B cell (primary cell): ENCODE data around the gene PARVA. TPM values are rescaled to one million over a fixed set of nuclear protein-coding genes. Genes with fewer than 3 reads are reported as not detected.

ENCODE experiments used
- ATAC-seq: fragments of 200-7000 bp; cut with Tn5 transposase; one replicate; pipeline ENCODE4 v1.10.0; 2021; ENCODE audit warnings: low read depth, mild to moderate bottlenecking, moderate number of reproducible peaks, moderate library complexity
- CTCF ChIA-PET: fragments of 350-600 bp; sonication (Branson Sonifier 250); formaldehyde crosslinking; loops from one replicate; lab custom pipeline; 2021; ENCODE audit warnings: antibody characterized with exemption, inconsistent platforms; lab: Charles Lee
- POLR2A ChIA-PET: fragments of 350-600 bp; sonication (Branson Sonifier 250); formaldehyde crosslinking; loops from one replicate; lab custom pipeline; 2021; ENCODE audit warnings: antibody characterized with exemption; lab: Charles Lee
- DNase-seq: peaks from one replicate; pipeline ENCODE4 v3.0.0; 2013
- H2AFZ ChIP-seq: 2 replicates; pipeline ENCODE4 v1.6.1; 2012; ENCODE audit warnings: mild to moderate bottlenecking, low read depth, low read length; ENCODE audit not compliant: insufficient read depth, poor library complexity, severe bottlenecking
- H3K27ac ChIP-seq, 2 donors: 1 replicate in 1 of 2; 2 replicates in 1 of 2; pipeline ENCODE4 v1.5.1; 2012 to 2013; ENCODE audit warnings: low read length in 2 of 2, mild to moderate bottlenecking in 2 of 2, moderate library complexity in 1 of 2
- H3K27me3 ChIP-seq, 4 experiments: fragments of 200-600 bp in 1 of 4; sonication (generic) in 1 of 4; replicated peaks in 1 of 4; 1 replicate in 2 of 4; 2 replicates in 2 of 4; pipeline versions ENCODE4 v1.6.1 to v1.7.0; 2013 to 2016; ENCODE audit warnings: low read length in 3 of 4, mild to moderate bottlenecking in 2 of 4, mixed read lengths in 1 of 4, moderate library complexity in 1 of 4; ENCODE audit not compliant: insufficient read depth in 4 of 4, control insufficient read depth in 3 of 4; ENCODE audit errors: control extremely low read depth in 1 of 4
- H3K36me3 ChIP-seq, 2 experiments: replicated peaks in 1 of 2; 1 replicate in 1 of 2; 2 replicates in 1 of 2; pipeline versions ENCODE4 v1.6.1 to v1.7.1; 2013; ENCODE audit warnings: low read length in 1 of 2; ENCODE audit not compliant: insufficient read depth in 2 of 2, control insufficient read depth in 1 of 2; ENCODE audit errors: control extremely low read depth in 1 of 2, extremely low read depth in 1 of 2
- H3K4me1 ChIP-seq, 2 donors: fragments of 200-600 bp in 1 of 2; sonication (generic) in 1 of 2; 1 replicate in 1 of 2; 2 replicates in 1 of 2; pipeline versions ENCODE4 v1.5.1 to v1.6.1; 2013 to 2017; ENCODE audit warnings: low read length in 2 of 2; ENCODE audit not compliant: control insufficient read depth in 2 of 2, insufficient read depth in 2 of 2
- H3K4me2 ChIP-seq: replicated peaks from 2 replicates; pipeline ENCODE3; 2012; ENCODE audit warnings: mild to moderate bottlenecking, low read depth, low read length; ENCODE audit not compliant: poor library complexity, severe bottlenecking
- H3K4me3 ChIP-seq, 5 experiments: fragments of 200-600 bp in 1 of 5; sonication (generic) in 1 of 5; 1 replicate in 3 of 5; 2 replicates in 2 of 5; pipeline versions ENCODE4 v1.5.1 to v1.7.0; 2011 to 2016; ENCODE audit warnings: low read length in 4 of 5, mild to moderate bottlenecking in 4 of 5, low read depth in 2 of 5, control low read depth in 1 of 5, moderate library complexity in 1 of 5; ENCODE audit not compliant: insufficient read depth in 1 of 5; ENCODE audit errors: control extremely low read depth in 1 of 5, extremely low read depth in 1 of 5
- H3K79me2 ChIP-seq: fragments of 200-600 bp; sonication (generic); one replicate; pipeline ENCODE4 v1.6.0; 2016; ENCODE audit warnings: low read length; ENCODE audit not compliant: control insufficient read depth, insufficient read depth
- H3K9ac ChIP-seq: fragments of 200-600 bp; sonication (generic); 2 replicates; pipeline ENCODE4 v1.6.1; 2017; ENCODE audit warnings: mild to moderate bottlenecking, low read length, moderate library complexity
- H3K9me3 ChIP-seq, 3 donors: one replicate each; pipeline versions ENCODE4 v1.6.1 to v1.7.1; 2013; ENCODE audit warnings: low read length in 2 of 3; ENCODE audit not compliant: control insufficient read depth in 2 of 3, insufficient read depth in 1 of 3; ENCODE audit errors: control extremely low read depth in 1 of 3
- H4K20me1 ChIP-seq: 2 replicates; pipeline ENCODE4 v1.6.0; 2012; ENCODE audit warnings: mild to moderate bottlenecking, low read length; ENCODE audit not compliant: insufficient read depth, control insufficient read depth, poor library complexity, severe bottlenecking
- H3K27ac Mint-ChIP-seq: one replicate; pipeline ENCODE4 v1.8.0; 2021; ENCODE audit warnings: mixed read lengths
- H3K27me3 Mint-ChIP-seq: one replicate; pipeline ENCODE4 v1.8.0; 2021; ENCODE audit warnings: mixed read lengths
- H3K4me1 Mint-ChIP-seq: one replicate; pipeline ENCODE4 v1.8.0; 2021; ENCODE audit warnings: mixed read lengths
- H3K4me3 Mint-ChIP-seq: one replicate; pipeline ENCODE4 v1.8.0; 2021; ENCODE audit warnings: mixed read lengths
- H3K9me3 Mint-ChIP-seq: one replicate; pipeline ENCODE4 v1.8.0; 2022; ENCODE audit warnings: mixed read lengths; ENCODE audit not compliant: insufficient read depth
- EZH2 ChIP-seq: IDR thresholded peaks from 2 replicates; pipeline ENCODE4 v1.6.1; 2012; ENCODE audit warnings: borderline replicate concordance, low read depth, mild to moderate bottlenecking, moderate library complexity, low read length; ENCODE audit not compliant: insufficient read depth, poor library complexity, severe bottlenecking
- WGBS: methylation state at CpG from one replicate; pipeline ENCODE4 v1.1.5; 2013; ENCODE audit warnings: missing lambda C conversion rate; ENCODE audit not compliant: insufficient coverage; 5-methylcytosine and 5-hydroxymethylcytosine counted together
- intact Hi-C: fragments of 100-400 bp; cut with micrococcal nuclease; formaldehyde crosslinking; loops from one replicate; pipeline ENCODE4 v1.10.0; 2022
- polyA plus RNA-seq: library from polyadenylated mRNA; depleted of rRNA; stranded (reverse); fragments of >200 nt; gene quantifications from 2 replicates; pipeline ENCODE4 v1.2.3, GENCODE V29; 2012
- total RNA-seq, 2 donors: library from RNA; stranded (reverse); fragments of 120-200 nt in 1 of 2; gene quantifications; 1 replicate in 1 of 2; 2 replicates in 1 of 2; pipeline versions ENCODE4 v1.2.3 to v1.2.4, GENCODE V29; 2013 to 2022
- TF ChIP-seq, protein P1 (sequence below): fragments of 200-600 bp; IDR thresholded peaks from one replicate; pipeline ENCODE4 v1.8.0; 2022; ENCODE audit warnings: antibody characterized with exemption, mild to moderate bottlenecking

The PARVA gene
- total and polyA plus RNA-seq, 2 donors (not counting 1 experiment from before 2014, with no cell fraction given): not detected

- no peak overlapping the region for H3K4me3 Mint-ChIP-seq
- H3K27me3 Mint-ChIP-seq: peaks cover 45% of the 10 kb centered on the region
- Histone ChIP-seq H3K27ac (no peak overlapping the region), H3K36me3 (no peaks in the 10 kb centered on the region), H3K79me2 (no peaks in the 10 kb centered on the region), H3K4me1 (no peaks in the 10 kb centered on the region), H3K27me3 (peaks cover 0 to 24% (median 5%) of the 10 kb centered on the region in 4 experiments), H3K4me2 (no peak overlapping the region), H3K9me3 (peaks cover 0 to 8% (median 0%) of the 10 kb centered on the region in 3 donors), H4K20me1 (no peaks in the 10 kb centered on the region), H3K9ac (no peak overlapping the region), H3K4me3 (no peak overlapping the region), H2AFZ (no peak overlapping the region)
- no peaks in the 10 kb centered on the region for H3K4me1 Mint-ChIP-seq
- no peak overlapping the region for H3K27ac Mint-ChIP-seq
- intact Hi-C loops: no loop called here
- H3K9me3 Mint-ChIP-seq: no peaks in the 10 kb centered on the region
- 92% methylated on average over 7 of the region's 9 CpGs for WGBS
- TF ChIP-seq, protein P1, sequence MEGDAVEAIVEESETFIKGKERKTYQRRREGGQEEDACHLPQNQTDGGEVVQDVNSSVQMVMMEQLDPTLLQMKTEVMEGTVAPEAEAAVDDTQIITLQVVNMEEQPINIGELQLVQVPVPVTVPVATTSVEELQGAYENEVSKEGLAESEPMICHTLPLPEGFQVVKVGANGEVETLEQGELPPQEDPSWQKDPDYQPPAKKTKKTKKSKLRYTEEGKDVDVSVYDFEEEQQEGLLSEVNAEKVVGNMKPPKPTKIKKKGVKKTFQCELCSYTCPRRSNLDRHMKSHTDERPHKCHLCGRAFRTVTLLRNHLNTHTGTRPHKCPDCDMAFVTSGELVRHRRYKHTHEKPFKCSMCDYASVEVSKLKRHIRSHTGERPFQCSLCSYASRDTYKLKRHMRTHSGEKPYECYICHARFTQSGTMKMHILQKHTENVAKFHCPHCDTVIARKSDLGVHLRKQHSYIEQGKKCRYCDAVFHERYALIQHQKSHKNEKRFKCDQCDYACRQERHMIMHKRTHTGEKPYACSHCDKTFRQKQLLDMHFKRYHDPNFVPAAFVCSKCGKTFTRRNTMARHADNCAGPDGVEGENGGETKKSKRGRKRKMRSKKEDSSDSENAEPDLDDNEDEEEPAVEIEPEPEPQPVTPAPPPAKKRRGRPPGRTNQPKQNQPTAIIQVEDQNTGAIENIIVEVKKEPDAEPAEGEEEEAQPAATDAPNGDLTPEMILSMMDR: no peak
- no peak for TF ChIP-seq EZH2
- ATAC-seq: no peak
- ChIA-PET POLR2A (no interaction called here), CTCF (no interaction called here)
- no peak for DNase-seq
These were observed 3.4 kb downstream of the PARVA start for GRCh38 chr11:12380565-12381325.

GRCh38 chr11:12381875-12382274, 4.5 kb downstream of the PARVA start:
- ChIA-PET CTCF (no interaction called here), POLR2A (no interaction called here)
- no peak overlapping the region for H3K27ac Mint-ChIP-seq
- H2AFZ ChIP-seq: no peak overlapping the region
- DNase-seq: no peak
- H3K79me2 ChIP-seq: no peaks in the 10 kb centered on the region
- H4K20me1 ChIP-seq: no peaks in the 10 kb centered on the region
- intact Hi-C loops: no loop called here
- no peak overlapping the region for H3K4me3 ChIP-seq
- no peak overlapping the region for H3K9ac ChIP-seq
- H3K27me3 ChIP-seq: peaks cover 0 to 16% (median 5%) of the 10 kb centered on the region in 4 experiments
- no peaks in the 10 kb centered on the region for H3K9me3 Mint-ChIP-seq
- H3K9me3 ChIP-seq: peaks cover 0 to 7% (median 0%) of the 10 kb centered on the region in 3 donors
- H3K27me3 Mint-ChIP-seq: peaks cover 42% of the 10 kb centered on the region
- H3K4me2 ChIP-seq: no peak overlapping the region
- H3K36me3 ChIP-seq: no peaks in the 10 kb centered on the region
- H3K4me1 ChIP-seq: no peaks in the 10 kb centered on the region
- H3K27ac ChIP-seq: no peak overlapping the region
- WGBS: 95% methylated on average over 6 of the region's 9 CpGs
- no peak overlapping the region for H3K4me3 Mint-ChIP-seq
- TF ChIP-seq, protein P1: no peak
- no peak for TF ChIP-seq EZH2
- no peaks in the 10 kb centered on the region for H3K4me1 Mint-ChIP-seq
- ATAC-seq: no peak
